HFF-Myc (cell line): ENCODE data around the gene TP53BP1.

Experiments
- DNase-seq: peaks from one replicate; pipeline ENCODE4 v3.0.0-alpha.2; 2011; ENCODE audit warnings: low read depth; ENCODE audit errors: extremely low read depth
- H3K4me3 ChIP-seq: replicated peaks from 2 replicates; pipeline ENCODE4 v1.5.1; 2011; ENCODE audit warnings: low read depth, mild to moderate bottlenecking, control low read depth, low read length
- TF ChIP-seq, protein P1 (sequence below): IDR thresholded peaks from 2 replicates; pipeline ENCODE4 v1.5.1; 2012; ENCODE audit warnings: mild to moderate bottlenecking, low read depth, low read length, control low read depth; ENCODE audit errors: missing control alignments

TP53BP1 gene

DNA sequence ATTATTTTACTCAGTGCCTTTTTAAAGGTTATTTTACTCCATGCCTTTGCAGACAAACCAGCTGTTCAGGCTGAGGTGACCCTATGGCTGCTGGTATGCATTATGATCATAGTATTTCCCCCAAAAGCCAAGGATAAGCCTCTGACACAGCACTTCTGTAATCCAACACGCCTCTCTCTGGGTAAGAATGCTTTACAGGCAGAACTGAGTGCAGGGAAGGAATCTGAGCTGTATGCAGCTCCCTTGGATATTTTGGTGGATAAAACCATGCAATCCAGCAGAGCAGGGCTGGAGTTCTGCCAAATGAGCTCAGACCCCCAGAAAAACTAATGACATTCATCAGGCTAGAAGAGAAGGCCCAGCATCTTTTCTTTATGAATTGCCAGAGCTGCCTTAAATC, 12.8 kb upstream of the TP53BP1 start:
- DNase-seq = no peak
- TF ChIP-seq, protein P1, sequence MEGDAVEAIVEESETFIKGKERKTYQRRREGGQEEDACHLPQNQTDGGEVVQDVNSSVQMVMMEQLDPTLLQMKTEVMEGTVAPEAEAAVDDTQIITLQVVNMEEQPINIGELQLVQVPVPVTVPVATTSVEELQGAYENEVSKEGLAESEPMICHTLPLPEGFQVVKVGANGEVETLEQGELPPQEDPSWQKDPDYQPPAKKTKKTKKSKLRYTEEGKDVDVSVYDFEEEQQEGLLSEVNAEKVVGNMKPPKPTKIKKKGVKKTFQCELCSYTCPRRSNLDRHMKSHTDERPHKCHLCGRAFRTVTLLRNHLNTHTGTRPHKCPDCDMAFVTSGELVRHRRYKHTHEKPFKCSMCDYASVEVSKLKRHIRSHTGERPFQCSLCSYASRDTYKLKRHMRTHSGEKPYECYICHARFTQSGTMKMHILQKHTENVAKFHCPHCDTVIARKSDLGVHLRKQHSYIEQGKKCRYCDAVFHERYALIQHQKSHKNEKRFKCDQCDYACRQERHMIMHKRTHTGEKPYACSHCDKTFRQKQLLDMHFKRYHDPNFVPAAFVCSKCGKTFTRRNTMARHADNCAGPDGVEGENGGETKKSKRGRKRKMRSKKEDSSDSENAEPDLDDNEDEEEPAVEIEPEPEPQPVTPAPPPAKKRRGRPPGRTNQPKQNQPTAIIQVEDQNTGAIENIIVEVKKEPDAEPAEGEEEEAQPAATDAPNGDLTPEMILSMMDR = no peak
- no peak overlapping the region for H3K4me3 ChIP-seq

DNA sequence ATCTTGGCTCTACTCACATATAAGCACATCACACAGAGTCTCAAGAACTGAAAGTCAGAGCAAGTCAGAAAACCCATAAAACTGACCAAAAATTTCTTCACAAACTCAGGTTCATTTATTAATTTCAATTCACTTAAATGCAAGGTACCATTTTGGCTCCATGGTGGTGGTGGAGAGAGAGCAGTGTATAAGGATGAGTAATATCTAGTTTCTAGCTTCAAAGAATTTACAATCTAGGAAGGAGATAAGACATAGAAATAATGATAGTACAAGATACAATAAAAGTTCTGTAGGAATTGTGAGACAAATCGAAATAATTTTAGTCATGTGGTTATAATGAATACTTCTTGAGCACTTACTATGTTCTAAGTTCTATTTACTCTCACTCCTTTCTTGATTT, 6.7 kb upstream of the TP53BP1 start:
- TF ChIP-seq, protein P1 = no peak
- no peak for DNase-seq
- no peak overlapping the region for H3K4me3 ChIP-seq

DNA sequence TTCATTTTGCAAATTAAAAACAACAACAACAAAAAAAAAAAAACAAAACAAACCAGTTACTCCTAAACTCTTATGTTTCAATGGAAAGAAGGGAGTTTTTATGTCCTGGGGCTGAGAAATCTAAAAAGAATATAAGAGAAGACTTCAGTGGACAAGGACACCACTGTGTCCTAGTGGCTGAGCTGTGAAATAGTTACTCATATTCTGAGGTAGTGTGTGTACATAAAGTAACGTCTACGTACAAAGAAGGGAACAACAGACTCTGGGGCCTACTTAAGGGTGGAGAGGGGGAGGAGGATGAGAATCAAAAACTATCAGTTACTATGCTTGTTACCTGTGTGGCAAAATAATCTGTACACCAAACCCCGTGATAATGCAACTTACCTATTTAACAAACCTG, 6.0 kb upstream of the TP53BP1 start:
- TF ChIP-seq, protein P1 = no peak
- no peak overlapping the region for H3K4me3 ChIP-seq
- DNase-seq = no peak

DNA sequence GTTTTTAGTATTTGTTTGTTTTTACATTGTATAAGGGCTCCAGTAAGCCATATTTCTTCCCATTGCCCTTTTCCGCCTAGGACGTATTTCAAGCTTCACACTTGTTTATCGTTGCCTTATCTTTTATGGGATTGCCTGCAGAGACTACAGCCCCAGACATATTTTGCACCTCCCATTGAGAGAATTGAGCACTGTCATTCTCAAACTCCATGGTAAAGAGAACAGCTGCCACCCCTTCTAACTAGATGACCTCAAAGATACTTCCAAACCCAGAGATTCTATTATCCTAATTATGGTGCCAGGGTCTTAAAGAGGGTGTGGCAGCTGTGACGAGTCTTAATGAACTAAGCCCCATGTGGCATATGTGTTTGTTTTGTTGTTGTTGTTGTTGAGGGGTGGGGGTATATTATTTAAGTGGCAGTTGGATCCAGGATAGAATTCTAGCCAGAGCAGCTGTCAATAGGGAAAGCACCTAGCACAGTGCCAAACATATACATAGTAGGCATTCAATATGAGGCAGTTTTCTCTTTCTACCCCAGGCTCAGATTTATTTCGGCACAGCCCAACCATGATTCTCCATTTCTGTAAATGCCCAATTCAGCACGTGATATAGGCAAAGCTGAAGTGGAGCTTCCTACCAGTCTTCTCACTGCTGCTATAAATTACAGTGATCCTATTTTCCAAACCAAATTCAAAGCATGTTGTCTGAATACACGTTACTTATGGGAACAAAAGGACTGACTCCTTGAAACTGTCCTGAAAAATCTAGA, 932 bp upstream of the TP53BP1 start:
- H3K4me3 ChIP-seq = peak overlapping the region; percentile 79
- no peak for DNase-seq
- TF ChIP-seq, protein P1 = no peak

DNA sequence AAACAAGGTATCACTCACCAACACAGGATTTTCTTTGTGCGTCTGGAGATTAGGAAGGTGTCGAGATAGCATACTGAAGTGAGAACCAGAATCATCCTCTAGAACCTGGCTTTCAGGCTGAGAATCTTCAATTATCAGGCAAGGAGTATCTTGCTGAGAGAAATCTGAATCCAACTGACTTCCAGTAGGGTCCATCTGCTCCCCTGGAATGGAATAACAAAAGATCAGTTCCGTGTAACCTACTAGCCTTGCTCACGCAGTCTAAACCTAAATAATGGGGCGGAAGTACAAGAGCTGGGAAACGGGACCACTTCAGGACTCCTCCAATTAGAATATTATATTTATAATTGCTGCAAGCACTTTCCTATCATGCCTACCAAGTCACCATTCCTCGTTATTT, 690 bp downstream of the TP53BP1 start:
- peak overlapping the region; percentile 79 for H3K4me3 ChIP-seq
- TF ChIP-seq, protein P1 = no peak
- no peak for DNase-seq

DNA sequence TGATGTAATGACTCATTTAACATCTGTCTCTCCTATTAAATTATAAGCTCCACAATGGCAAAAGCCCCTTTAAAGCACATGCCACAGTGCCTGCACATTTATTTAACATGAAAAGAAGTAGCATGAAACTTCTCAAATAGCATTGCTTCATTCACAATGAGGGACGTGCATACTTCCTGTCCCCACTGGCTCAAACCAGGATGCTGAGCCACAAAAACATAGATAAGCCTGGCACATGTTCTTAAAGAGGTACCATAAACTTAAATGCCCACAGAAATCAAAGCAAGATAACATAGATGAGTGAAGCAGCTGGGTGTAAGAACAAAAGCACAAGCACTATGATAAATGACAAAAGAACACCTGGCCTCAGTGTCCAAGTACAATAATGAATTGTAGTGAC, 3.8 kb downstream of the TP53BP1 start:
- no peak overlapping the region for H3K4me3 ChIP-seq
- TF ChIP-seq, protein P1 = no peak
- no peak for DNase-seq

DNA sequence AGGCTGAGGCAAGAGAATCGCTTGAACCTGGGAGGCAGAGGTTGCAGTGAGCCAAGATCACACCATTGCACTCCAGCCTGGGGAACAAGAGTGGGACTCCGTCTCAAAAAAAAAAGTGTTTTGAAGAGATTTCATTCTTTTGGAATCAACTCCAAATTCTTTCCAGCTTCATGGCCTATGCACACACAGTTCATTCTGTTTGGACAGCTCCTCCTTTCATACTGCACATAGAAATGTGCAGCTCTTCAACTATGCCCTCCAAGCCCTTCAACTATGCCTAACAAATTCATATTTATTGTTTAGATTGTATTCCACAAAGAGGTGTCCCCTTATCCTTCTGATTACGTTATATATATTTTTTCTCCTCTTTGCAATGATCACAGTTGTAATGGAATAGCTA, 4.2 kb downstream of the TP53BP1 start:
- DNase-seq = no peak
- TF ChIP-seq, protein P1 = no peak
- H3K4me3 ChIP-seq = no peak overlapping the region
